GM21360 (cell line): ENCODE data around the gene PM20D2.

Experiments
- ATAC-seq: cut with Tn5 transposase; IDR thresholded peaks from one replicate; pipeline ENCODE4 v1.9.1; 2021; ENCODE audit warnings: mild to moderate bottlenecking, moderate library complexity; ENCODE audit not compliant: unreplicated experiment

PM20D2 gene

GRCh38 chr6:89144354-89144906 is 1.4 kb upstream of the PM20D2 start:
- ATAC-seq = peak; percentile 37

GRCh38 chr6:89145091-89145955 is 532 bp upstream of the PM20D2 start:
- peak; percentile 57 for ATAC-seq

GRCh38 chr6:89146718-89147700 is 1.2 kb downstream of the PM20D2 start:
- peak; percentile 34 for ATAC-seq

DNA sequence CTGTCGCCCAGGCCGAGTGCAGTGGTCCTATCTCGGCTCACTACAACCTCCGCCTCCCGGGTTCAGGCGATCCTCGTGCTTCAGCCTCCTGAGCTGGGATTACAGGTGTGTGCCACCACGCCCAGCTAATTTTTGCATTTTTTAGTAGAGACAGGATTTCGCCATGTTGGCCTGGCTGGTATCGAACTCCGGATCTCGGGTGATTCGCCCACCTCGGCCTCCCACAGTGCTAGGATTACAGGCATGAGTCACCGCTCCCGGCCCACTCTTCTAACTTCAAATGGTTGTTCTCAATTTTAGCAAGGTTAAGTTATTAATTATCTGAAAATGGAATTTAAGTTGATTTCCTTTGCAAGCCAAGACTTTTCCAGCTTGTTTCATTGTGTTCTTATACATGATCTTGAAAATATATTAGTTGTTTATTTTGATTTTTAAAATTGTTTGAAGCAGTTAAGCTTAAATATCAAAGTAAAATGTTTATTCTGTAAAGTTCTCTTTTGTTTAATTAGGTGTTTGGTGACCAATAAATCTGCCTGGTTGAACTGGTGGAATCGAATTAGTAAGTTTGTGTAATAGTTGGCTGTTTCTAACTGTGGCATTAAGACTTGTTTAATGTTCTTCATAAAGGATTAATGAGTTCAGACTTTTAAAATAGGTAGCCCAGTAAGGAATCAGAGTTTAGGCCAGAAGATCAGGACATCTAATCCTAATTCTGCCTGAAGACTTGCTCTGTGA is 2.3 kb downstream of the PM20D2 start:
- ATAC-seq = no peak

GRCh38 chr6:89154131-89154530 is 8.3 kb downstream of the PM20D2 start:
- ATAC-seq = no peak

GRCh38 chr6:89160331-89161092 is 14.7 kb downstream of the PM20D2 start:
- no peak for ATAC-seq

- no peak for ATAC-seq
Observed at GRCh38 chr6:89161326-89162046, 15.6 kb downstream of the PM20D2 start.

DNA sequence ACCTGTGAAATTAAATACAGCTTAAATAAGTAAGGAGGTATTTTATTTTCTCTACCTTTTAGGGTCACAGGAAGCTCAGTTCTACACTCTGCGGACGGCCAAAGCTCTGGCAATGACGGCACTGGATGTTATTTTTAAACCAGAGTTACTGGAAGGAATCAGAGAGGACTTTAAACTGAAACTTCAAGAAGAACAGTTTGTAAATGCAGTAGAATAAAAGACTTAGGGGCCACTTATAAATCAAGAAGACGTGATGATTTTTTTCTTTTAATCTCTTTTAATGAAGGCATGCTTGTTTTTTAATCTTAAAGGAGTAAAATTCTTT is 16.2 kb downstream of the PM20D2 start:
- ATAC-seq = no peak

- no peak for ATAC-seq
Observed at GRCh38 chr6:89172131-89172530, 26.3 kb downstream of the PM20D2 start.

DNA sequence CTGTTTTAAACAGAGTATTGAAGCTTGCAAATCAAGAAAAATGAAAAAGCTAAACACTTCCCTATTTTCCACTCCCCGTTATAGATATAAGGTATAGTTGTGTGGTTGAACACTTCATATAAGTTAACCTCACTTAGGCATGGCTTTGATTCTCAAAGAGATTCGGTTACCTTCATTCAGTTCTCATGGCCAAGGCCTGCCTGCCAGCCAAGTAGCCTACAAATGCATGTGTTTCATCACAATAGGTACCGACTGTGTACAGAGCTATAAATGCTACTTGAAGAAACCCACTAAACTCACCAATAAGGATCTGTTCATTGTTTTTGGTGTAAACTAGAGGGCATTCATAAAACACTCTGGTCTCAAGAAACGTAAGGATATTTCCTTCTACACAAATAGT is 27.8 kb downstream of the PM20D2 start:
- ATAC-seq = no peak

DNA sequence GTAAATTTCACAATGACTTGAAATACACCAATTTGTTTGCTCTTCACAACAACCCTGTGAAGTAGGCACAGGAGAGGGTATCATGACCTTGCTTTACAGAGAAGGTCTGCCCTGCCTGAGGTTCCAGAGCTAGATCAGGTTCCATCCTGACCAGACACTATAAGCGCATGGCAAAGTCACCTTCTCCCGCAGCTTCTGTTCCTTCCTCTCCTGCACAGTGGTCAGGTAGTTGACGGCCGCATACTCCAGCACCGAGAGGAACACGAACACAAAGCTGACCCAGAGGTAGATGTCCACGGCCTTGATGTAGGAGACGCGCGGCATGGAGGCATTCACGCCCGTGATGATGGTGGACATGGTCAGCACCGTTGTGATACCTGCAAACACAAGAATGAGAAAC is 34.3 kb downstream of the PM20D2 start:
- ATAC-seq = no peak

- ATAC-seq = no peak
Observed at GRCh38 chr6:89180971-89181370, 35.1 kb downstream of the PM20D2 start.

DNA sequence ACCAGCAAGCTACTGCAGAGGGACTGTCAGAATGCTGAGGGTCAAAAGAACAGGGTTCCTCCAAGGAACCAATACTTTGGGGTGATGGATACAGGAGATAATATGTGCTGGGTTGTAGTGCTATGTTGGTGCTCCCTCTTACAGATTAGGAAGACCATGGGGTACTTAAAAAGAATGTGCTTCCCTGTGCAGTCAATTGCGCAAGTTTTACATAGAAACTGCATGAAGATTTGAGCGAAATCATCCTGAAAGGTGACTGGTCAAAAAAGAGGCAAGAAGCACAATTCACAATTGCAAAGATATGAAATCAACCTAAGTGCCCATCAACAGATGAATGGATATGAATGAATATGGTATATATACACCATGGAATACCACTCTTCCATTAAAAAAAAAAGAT is 37.4 kb downstream of the PM20D2 start:
- no peak for ATAC-seq

DNA sequence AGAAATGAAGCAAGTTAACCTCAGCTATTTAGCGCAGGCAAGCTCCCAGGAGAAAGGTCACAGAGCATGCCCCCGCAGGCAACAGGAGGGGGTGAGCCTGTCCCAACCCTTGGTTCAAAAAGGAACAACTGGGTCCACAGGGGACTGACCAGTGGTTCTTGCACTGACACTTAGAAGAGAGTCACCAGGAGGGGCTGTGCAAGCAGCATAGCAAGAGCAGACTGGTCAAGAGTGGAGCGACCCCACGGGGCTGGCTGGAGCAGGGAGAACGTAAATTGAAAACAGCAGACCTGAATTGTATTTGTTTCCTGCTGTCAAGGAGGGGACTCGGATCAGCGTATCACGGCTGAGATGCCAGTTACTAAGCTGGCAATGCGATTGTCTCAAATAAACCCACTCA is 38.5 kb downstream of the PM20D2 start:
- ATAC-seq = no peak

DNA sequence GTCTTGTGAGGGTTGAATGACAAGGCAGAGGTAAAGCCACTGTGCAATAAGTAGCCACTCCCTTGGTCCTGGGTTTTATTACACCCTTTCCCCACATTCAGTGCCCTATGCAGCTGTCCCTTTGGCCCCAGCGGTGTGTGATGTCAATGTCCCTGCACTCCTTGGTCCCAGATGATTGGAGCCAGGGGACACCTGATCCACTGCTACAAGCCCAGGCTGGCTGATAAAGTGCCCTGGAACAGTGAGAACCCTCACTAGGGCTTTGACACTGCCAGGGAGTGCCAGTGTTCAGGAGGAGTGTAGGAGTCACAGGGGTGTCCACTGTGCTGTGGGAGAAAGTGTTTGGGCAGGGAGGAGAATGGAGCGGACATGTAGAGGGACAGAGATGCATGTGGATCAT is 40.9 kb downstream of the PM20D2 start:
- no peak for ATAC-seq

- no peak for ATAC-seq
Observed at GRCh38 chr6:89187504-89187903, 41.6 kb downstream of the PM20D2 start.

GRCh38 chr6:89190741-89191140 is 44.9 kb downstream of the PM20D2 start:
- ATAC-seq = no peak

GRCh38 chr6:89194559-89194958 is 48.7 kb downstream of the PM20D2 start:
- ATAC-seq = no peak

GRCh38 chr6:89197141-89197540 is 51.3 kb downstream of the PM20D2 start:
- ATAC-seq = no peak

DNA sequence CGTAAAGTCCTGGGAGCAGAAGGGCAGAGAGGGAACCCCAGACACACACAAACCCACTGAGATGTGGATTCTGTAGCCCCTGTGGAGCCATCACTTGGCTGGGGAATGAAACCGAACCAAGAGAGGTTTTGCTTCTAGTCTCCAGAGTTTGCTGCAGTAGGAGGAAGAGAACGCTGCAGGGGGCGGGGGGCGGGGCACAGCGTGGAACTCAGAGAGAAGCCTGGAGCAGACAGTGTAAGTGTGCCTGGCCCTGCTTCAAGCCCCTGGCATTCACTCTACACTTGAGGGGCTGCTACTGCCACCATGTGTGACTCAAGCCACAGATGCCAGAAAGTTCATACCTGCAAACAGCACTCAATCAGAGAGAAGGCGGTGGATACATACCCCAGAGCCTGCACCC is 52.4 kb downstream of the PM20D2 start:
- no peak for ATAC-seq
